ENCODE measurements around the gene PROKR2. TPM values are rescaled to one million over a fixed set of nuclear protein-coding genes. Genes with fewer than 3 reads are reported as not detected.

The PROKR2 gene
- polyA plus RNA-seq: not detected

- Mint-ChIP-seq H3K4me1 (peaks cover 0 to 2% of the 10 kb centered on the region in 2 donors), H3K36me3 (no peaks in the 10 kb centered on the region), H3K9me3 (no peaks in the 10 kb centered on the region), H3K4me3 (peak within 1 kb of the TSS; percentile 24 to 63 (median 42)), H3K27me3 (ENCODE audit: low read depth in 3 of 3) (peaks cover 7 to 22% (median 11%) of the 10 kb centered on the region in 3 donors), H3K27ac (no peak within 1 kb of the TSS)
- DNase-seq: no peak
Observed at GRCh38 chr20:5316188-5317158, at the start of gene PROKR2. Gene PROKR2, minus strand, starts transcription at chr20:5316954. Its CDS starts 2,585 bp downstream, at chr20:5314369.

- no peak overlapping the region for H3K27ac Mint-ChIP-seq
- H3K9me3 Mint-ChIP-seq: peaks cover 1 to 23% (median 13%) of the 10 kb centered on the region in 6 donors
- H3K4me3 Mint-ChIP-seq: no peak overlapping the region
- H3K36me3 Mint-ChIP-seq: peaks cover 0 to 7% (median 0%) of the 10 kb centered on the region in 3 donors
- H3K4me1 Mint-ChIP-seq: no peaks in the 10 kb centered on the region
- peaks cover 0 to 21% (median 11%) of the 10 kb centered on the region in 3 donors for H3K27me3 Mint-ChIP-seq (ENCODE audit: low read depth in 3 of 3)
- DNase-seq: no peak
Observed at GRCh38 chr20:5364997-5365597, 48.3 kb upstream of the PROKR2 start.

DNA sequence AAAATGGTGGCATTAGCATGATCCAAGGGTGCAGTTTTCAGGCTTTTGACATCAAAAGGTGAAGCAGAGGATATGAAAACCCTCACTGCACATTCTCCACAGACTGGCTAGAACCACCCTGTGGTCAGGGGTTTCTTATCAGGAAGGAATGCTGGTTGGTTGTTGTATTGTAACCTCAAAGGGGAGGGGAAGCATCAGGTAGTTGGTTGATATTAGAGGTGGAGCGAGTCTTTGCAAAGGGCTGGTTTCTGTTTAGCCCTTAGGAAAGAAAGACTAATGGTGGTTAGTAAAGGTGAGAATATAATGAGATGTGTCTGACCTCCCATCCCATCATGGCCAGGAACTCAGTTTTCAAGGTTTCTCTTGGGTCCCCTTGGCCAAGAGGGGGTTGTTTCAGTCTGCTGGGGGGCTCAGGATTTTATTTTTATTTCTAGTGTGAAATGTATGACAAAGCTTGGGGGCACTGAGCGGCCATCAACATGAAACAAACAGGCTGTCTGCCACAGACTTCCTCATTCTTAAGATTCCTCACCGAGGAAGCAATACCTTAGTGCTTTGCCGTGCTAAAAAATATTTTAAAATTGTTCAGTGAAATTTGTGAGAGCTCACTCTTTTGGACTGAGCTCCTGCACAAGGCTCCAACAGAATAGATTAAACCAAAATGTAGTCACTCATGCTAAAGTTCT is 47.5 kb upstream of the PROKR2 start:
- H3K9me3 Mint-ChIP-seq: peaks cover 1 to 31% (median 13%) of the 10 kb centered on the region in 6 donors
- H3K4me3 Mint-ChIP-seq: no peak overlapping the region
- H3K27ac Mint-ChIP-seq: no peak overlapping the region
- DNase-seq: no peak
- H3K27me3 Mint-ChIP-seq (ENCODE audit: low read depth in 3 of 3): peaks cover 0 to 24% (median 9%) of the 10 kb centered on the region in 3 donors
- peaks cover 0 to 7% (median 0%) of the 10 kb centered on the region in 3 donors for H3K36me3 Mint-ChIP-seq
- H3K4me1 Mint-ChIP-seq: no peaks in the 10 kb centered on the region

DNA sequence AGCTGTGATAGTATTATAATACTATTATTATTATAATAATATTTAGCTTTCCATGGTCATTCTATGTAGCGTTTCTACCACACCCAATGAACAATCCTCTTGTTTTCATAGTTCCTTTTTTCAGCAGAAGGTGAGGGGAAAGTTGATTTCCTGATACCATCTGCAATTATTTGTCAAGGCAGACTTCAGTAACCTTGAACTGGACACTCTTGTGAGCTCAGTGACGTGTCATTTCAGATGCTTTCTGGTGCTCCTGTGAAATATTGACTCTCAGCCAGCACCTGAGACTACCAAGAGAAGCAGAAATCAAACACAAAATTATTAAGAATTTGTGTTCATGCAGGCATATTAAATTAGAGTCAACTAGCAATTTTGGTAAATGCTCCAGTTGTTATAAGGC is 46.0 kb upstream of the PROKR2 start:
- Mint-ChIP-seq H3K9me3 (peaks cover 1 to 37% (median 13%) of the 10 kb centered on the region in 6 donors), H3K36me3 (peaks cover 0 to 7% (median 0%) of the 10 kb centered on the region in 3 donors), H3K27me3 (ENCODE audit: low read depth in 3 of 3) (peaks cover 0 to 24% (median 4%) of the 10 kb centered on the region in 3 donors), H3K4me1 (no peaks in the 10 kb centered on the region), H3K4me3 (no peak overlapping the region), H3K27ac (no peak overlapping the region)
- no peak for DNase-seq

GRCh38 chr20:5361176-5361575 is 44.4 kb upstream of the PROKR2 start:
- DNase-seq: no peak
- H3K4me1 Mint-ChIP-seq: no peaks in the 10 kb centered on the region
- no peak overlapping the region for H3K4me3 Mint-ChIP-seq
- peaks cover 1 to 35% (median 11%) of the 10 kb centered on the region in 6 donors for H3K9me3 Mint-ChIP-seq
- H3K36me3 Mint-ChIP-seq: peaks cover 0 to 2% (median 0%) of the 10 kb centered on the region in 3 donors
- H3K27ac Mint-ChIP-seq: no peak overlapping the region
- H3K27me3 Mint-ChIP-seq (ENCODE audit: low read depth in 3 of 3): peaks cover 2 to 20% (median 4%) of the 10 kb centered on the region in 3 donors

DNA sequence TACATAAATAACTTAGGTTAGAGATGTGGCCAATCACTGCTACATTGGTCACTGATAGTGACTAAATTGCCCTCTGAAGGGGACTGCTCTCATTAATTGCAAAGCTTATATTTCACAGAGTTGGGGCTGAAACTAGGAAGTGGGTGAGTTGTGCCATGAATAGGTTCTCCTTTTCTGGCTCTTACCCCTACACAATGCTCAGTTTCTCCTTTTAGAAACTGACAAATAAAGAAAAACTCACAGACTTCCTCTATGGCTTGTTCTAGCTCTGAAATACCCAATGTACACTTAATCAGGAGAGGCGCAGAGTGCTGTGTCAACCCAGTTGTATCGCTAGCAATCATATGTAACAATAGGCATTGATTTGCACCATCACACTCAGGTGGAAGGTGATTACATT is 41.2 kb upstream of the PROKR2 start:
- Mint-ChIP-seq H3K36me3 (no peaks in the 10 kb centered on the region), H3K9me3 (peaks cover 0 to 14% (median 0%) of the 10 kb centered on the region in 6 donors)

GRCh38 chr20:5356941-5357340 is 40.2 kb upstream of the PROKR2 start:
- Mint-ChIP-seq H3K4me3 (no peak overlapping the region), H3K9me3 (peaks cover 0 to 14% (median 0%) of the 10 kb centered on the region in 6 donors), H3K27ac (no peak overlapping the region), H3K27me3 (ENCODE audit: low read depth in 3 of 3) (peaks cover 3 to 9% (median 4%) of the 10 kb centered on the region in 3 donors), H3K36me3 (no peaks in the 10 kb centered on the region), H3K4me1 (no peaks in the 10 kb centered on the region)
- no peak for DNase-seq

More for the DNA sequence above, 41.2 kb upstream of the PROKR2 start:
- no peak overlapping the region for H3K27ac Mint-ChIP-seq
- peaks cover 3 to 8% (median 4%) of the 10 kb centered on the region in 3 donors for H3K27me3 Mint-ChIP-seq (ENCODE audit: low read depth in 3 of 3)
- no peaks in the 10 kb centered on the region for H3K4me1 Mint-ChIP-seq
- DNase-seq: no peak
- no peak overlapping the region for H3K4me3 Mint-ChIP-seq

GRCh38 chr20:5354901-5355300 is 38.1 kb upstream of the PROKR2 start:
- H3K4me1 Mint-ChIP-seq: no peaks in the 10 kb centered on the region
- no peak for DNase-seq
- H3K27ac Mint-ChIP-seq: no peak overlapping the region
- no peaks in the 10 kb centered on the region for H3K36me3 Mint-ChIP-seq
- no peak overlapping the region for H3K4me3 Mint-ChIP-seq
- peaks cover 3 to 13% (median 4%) of the 10 kb centered on the region in 3 donors for H3K27me3 Mint-ChIP-seq (ENCODE audit: low read depth in 3 of 3)
- peaks cover 0 to 12% (median 0%) of the 10 kb centered on the region in 6 donors for H3K9me3 Mint-ChIP-seq

DNA sequence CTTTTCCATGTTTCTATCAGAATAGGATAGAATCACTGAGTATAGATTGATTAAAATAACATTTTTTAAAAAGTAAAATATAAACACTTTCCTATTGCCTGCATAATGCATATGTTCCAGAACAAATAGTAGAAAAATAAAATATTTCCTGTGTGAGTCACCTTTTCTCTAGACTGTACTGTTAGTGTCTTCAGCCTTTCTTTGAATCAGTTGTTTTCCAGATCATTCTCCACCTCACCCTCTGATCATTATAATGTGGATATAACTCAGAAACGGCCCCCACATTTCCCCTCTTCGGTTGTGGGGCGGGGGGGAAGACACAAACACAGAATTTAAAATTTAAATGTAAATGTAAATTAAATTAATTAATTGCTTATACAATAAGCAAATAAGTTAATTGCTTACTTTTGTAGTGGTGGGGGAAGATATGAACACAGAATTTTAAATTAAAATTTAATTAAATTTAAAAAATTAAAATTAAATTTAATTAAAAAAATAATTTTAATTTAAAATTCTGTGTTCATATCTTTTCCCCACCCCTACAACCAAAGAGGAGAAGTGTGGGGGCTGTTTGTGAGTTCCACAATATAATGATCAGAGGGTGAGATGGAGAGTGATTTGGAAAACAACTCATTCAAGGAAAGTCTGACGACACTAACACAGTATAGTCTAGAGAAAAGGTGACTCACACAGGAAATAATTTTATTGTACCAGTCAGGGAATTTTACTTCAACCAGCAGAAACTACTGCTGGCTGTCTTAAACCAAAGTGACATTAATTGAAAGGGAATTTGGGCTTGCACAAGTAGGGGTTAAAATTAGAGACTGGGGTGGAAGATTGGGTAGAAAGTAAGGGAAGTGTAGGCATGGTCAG is 37.1 kb upstream of the PROKR2 start:
- no peak for DNase-seq
- H3K4me1 Mint-ChIP-seq: no peaks in the 10 kb centered on the region
- no peak overlapping the region for H3K27ac Mint-ChIP-seq
- no peak overlapping the region for H3K4me3 Mint-ChIP-seq
- peaks cover 3 to 7% (median 4%) of the 10 kb centered on the region in 3 donors for H3K27me3 Mint-ChIP-seq (ENCODE audit: low read depth in 3 of 3)
- H3K36me3 Mint-ChIP-seq: no peaks in the 10 kb centered on the region
- peaks cover 0 to 8% (median 0%) of the 10 kb centered on the region in 6 donors for H3K9me3 Mint-ChIP-seq

GRCh38 chr20:5349448-5349847 is 32.7 kb upstream of the PROKR2 start:
- no peaks in the 10 kb centered on the region for H3K4me1 Mint-ChIP-seq
- peaks cover 0 to 2% (median 0%) of the 10 kb centered on the region in 6 donors for H3K9me3 Mint-ChIP-seq
- no peak overlapping the region for H3K4me3 Mint-ChIP-seq
- DNase-seq: no peak
- H3K36me3 Mint-ChIP-seq: no peaks in the 10 kb centered on the region
- no peak overlapping the region for H3K27ac Mint-ChIP-seq
- H3K27me3 Mint-ChIP-seq (ENCODE audit: low read depth in 3 of 3): peaks cover 1 to 4% (median 2%) of the 10 kb centered on the region in 3 donors

- Mint-ChIP-seq H3K27me3 (ENCODE audit: low read depth in 3 of 3) (peaks cover 5 to 19% (median 6%) of the 10 kb centered on the region in 3 donors), H3K4me1 (no peaks in the 10 kb centered on the region), H3K27ac (no peak overlapping the region), H3K4me3 (no peak overlapping the region), H3K36me3 (peaks cover 0 to 4% (median 0%) of the 10 kb centered on the region in 3 donors), H3K9me3 (peaks cover 0 to 9% (median 5%) of the 10 kb centered on the region in 6 donors)
- DNase-seq: no peak
Observed at GRCh38 chr20:5342021-5342420, 25.3 kb upstream of the PROKR2 start.

GRCh38 chr20:5331340-5331739 is 14.6 kb upstream of the PROKR2 start:
- DNase-seq: no peak
- Mint-ChIP-seq H3K27ac (no peak overlapping the region), H3K27me3 (ENCODE audit: low read depth in 3 of 3) (peaks cover 2 to 8% (median 3%) of the 10 kb centered on the region in 3 donors), H3K4me3 (no peak overlapping the region), H3K36me3 (no peaks in the 10 kb centered on the region), H3K9me3 (peaks cover 0 to 2% (median 0%) of the 10 kb centered on the region in 6 donors), H3K4me1 (no peaks in the 10 kb centered on the region)

GRCh38 chr20:5328268-5328667 is 11.5 kb upstream of the PROKR2 start:
- Mint-ChIP-seq H3K36me3 (no peaks in the 10 kb centered on the region), H3K27ac (no peak overlapping the region), H3K4me3 (no peak overlapping the region), H3K27me3 (ENCODE audit: low read depth in 3 of 3) (peaks cover 2 to 4% (median 3%) of the 10 kb centered on the region in 3 donors), H3K4me1 (no peaks in the 10 kb centered on the region), H3K9me3 (no peaks in the 10 kb centered on the region)
- DNase-seq: no peak
